ENCODE measurements around the gene WRNIP1. TPM values are rescaled to one million over a fixed set of nuclear protein-coding genes. Genes with fewer than 3 reads are reported as not detected.
A peak's percentile ranks its signal among the peaks of the same experiment; 100 is the strongest.

WRNIP1 gene
- total and polyA plus RNA-seq, 2 of the 8 experiments (the other 6 are each of a cell fraction or from before 2014, with no cell fraction given), result 38.2 to 39.2 TPM

DNA sequence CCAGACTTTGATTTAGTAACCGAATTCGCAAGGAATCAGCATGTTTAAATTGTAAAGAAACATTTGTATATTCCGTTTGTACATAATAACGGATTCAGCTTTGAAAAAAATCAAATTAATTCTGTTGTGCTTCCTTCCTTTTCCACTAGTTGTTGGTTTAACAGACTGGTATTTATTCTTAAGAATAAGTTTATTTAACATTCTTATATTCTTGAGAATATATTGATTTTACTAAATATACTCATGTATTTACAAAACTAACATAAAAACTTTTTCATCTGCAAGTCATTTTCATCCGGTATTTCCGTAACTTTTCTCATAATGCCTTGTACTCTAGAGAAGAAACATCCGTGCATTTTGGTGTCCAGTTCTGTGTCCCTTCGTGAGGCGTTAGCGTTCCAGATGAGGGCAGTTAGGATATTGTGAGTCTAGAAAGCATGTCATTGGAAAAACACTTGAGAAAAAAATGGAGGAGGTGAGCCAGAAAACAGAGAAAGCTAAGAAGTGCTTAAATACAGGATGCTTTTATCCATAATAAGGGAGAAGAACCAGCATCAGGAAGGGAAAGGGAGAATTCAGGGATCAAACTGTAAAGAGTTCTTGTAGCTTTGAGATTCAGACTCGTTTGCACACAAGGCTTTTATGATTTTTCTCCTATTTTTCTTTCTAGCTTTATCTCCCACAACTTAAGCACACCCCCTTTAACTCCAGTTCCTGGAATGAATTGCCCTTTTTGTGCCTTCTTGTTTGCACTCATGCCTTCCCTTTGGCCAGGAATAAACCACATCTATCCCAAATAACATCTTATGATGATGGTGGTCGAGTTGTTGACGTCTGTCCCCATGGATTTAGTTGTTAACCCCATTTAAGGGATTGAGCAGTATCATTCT, 1.8 kb downstream of the WRNIP1 start:
- Histone ChIP-seq H3K4ac (replicated peaks; ENCODE audit: insufficient read length, low read depth, low read length) (no peak overlapping the region), H2BK12ac (ENCODE audit: low read depth, low read length) (no peak overlapping the region), H3K79me2 (ENCODE audit: control insufficient read depth in 1 of 2, insufficient read depth in 2 of 2, low read length in 2 of 2) (peaks cover 16 to 59% of the 10 kb centered on the region in 2 experiments), H4K5ac (ENCODE audit: insufficient read length, low read depth, low read length) (no peak overlapping the region), H4K8ac (ENCODE audit: extremely low read depth, insufficient read depth, low read length) (no peak overlapping the region), H3K23ac (ENCODE audit: insufficient read length) (no peak overlapping the region), H2AFZ (ENCODE audit: low read length) (no peak overlapping the region), H3K27me3 (replicated peaks in 1 of 4; ENCODE audit: control insufficient read depth in 3 of 4, extremely low read depth in 1 of 4, insufficient read depth in 3 of 4, low read length in 3 of 4) (no peaks in the 10 kb centered on the region), H3K27ac (ENCODE audit: low read depth, low read length) (no peak overlapping the region), H3K4me1 (replicated peaks in 1 of 4; ENCODE audit: control insufficient read depth in 3 of 4, insufficient read depth in 4 of 4, low read length in 3 of 4) (peaks cover 0 to 11% (median 8%) of the 10 kb centered on the region in 4 experiments; a peak in 4 of 7 replicates), H3K36me3 (ENCODE audit: control insufficient read depth in 2 of 4, insufficient read depth in 4 of 4, low read length in 3 of 4) (peaks cover 0 to 19% (median 1%) of the 10 kb centered on the region in 4 experiments; a peak in 1 of 8 replicates), H3K14ac (ENCODE audit: insufficient read length) (no peak overlapping the region), H3K4me2 (ENCODE audit: insufficient read depth in 1 of 2, low read depth in 2 of 2, low read length in 2 of 2) (peak overlapping the region; percentile 83 to 88), H2BK15ac (ENCODE audit: low read length) (no peak overlapping the region), H2BK120ac (replicated peaks; ENCODE audit: low read depth, low read length) (no peak overlapping the region), H3K23me2 (ENCODE audit: low read depth, low read length) (peaks cover 11% of the 10 kb centered on the region), H3K4me3 (ENCODE audit: extremely low read depth in 1 of 4, insufficient read depth in 2 of 4, low read depth in 3 of 4, low read length in 4 of 4) (peak overlapping the region; percentile 81 to 94 (median 84)), H3K18ac (ENCODE audit: extremely low read depth, low read length) (no peak overlapping the region), H4K20me1 (replicated peaks in 1 of 2; ENCODE audit: control insufficient read depth in 1 of 2, insufficient read depth in 2 of 2, low read length in 2 of 2) (peaks cover 14 to 22% of the 10 kb centered on the region in 2 experiments), H4K91ac (replicated peaks; ENCODE audit: insufficient read length, low read length) (no peak overlapping the region), H3K56ac (replicated peaks; ENCODE audit: insufficient read length, low read depth, low read length) (no peak overlapping the region), H3K9ac (replicated peaks in 1 of 4; ENCODE audit: extremely low read depth in 1 of 4, low read depth in 3 of 4, low read length in 3 of 4) (peak overlapping the region in 3 of 4 experiments; percentile 56 to 80 (median 74); a peak in 3 of 7 replicates), H2BK20ac (ENCODE audit: low read length) (no peak overlapping the region), H2AK5ac (ENCODE audit: low read depth, low read length) (no peak overlapping the region; the same call in 1 of the 2 replicates), H3K9me3 (ENCODE audit: insufficient read depth in 2 of 2, low read depth in 1 of 2, low read length in 1 of 2) (no peaks in the 10 kb centered on the region), H2BK5ac (ENCODE audit: low read depth, low read length) (peak overlapping the region; percentile 38; the same call in 1 of the 2 replicates), H3K79me1 (ENCODE audit: low read depth, low read length) (peaks cover 22% of the 10 kb centered on the region)
- ChIA-PET POLR2A (ENCODE audit: partially characterized antibody) (interaction anchor here (1.0 to 5.6 kb wide), 6 partner anchors 10 to 463 kb away, joined by 3 to 21 read pairs (median 4); no protein-coding TSS in a partner anchor), CTCF (ENCODE audit: partially characterized antibody) (interaction anchor here (0.7 to 7.4 kb wide), 10 partner anchors 9 to 208 kb away, joined by 3 to 66 read pairs (median 4); partner anchors contain the start of gene SERPINB1)
- no peak for FAIRE-seq
- 45% methylated on average over 13 of the region's 13 CpGs; no CpG with 5 or more reads in 1 of the 2 experiments for WGBS, 2 experiments (ENCODE audit: extremely low coverage in 1 of 2, insufficient coverage in 1 of 2, insufficient read length in 1 of 2, insufficient replicate concordance in 2 of 2, low coverage in 1 of 2, low lambda C conversion rate in 2 of 2, missing lambda C conversion rate in 1 of 2)
- no peak for DNase-seq (ENCODE audit: low read depth in 1 of 2, low spot score in 2 of 2)
- TF ChIP-seq TEAD4 (IDR thresholded peaks at IDR 0.05; ENCODE audit: low read depth, low read length) (no peak), SIN3A (conservative IDR thresholded peaks at IDR 0.05 in 1 of 2, IDR thresholded peaks at IDR 0.05 in 1 of 2; ENCODE audit: low read depth in 1 of 2, low read length in 2 of 2) (no peak), RNF2 (IDR thresholded peaks at IDR 0.05; ENCODE audit: borderline replicate concordance, low read depth, low read length, missing control alignments, poor library complexity, severe bottlenecking) (no peak), EZH2 (IDR thresholded peaks at IDR 0.05; ENCODE audit: low read depth, low read length, severe bottlenecking) (no peak), RAD21 (IDR thresholded peaks at IDR 0.05 in 1 of 2, conservative IDR thresholded peaks at IDR 0.05 in 1 of 2; ENCODE audit: low read depth in 2 of 2, low read length in 2 of 2) (no peak), TCF12 (IDR thresholded peaks at IDR 0.05; ENCODE audit: low read depth, low read length) (no peak), RXRA (IDR thresholded peaks at IDR 0.05; ENCODE audit: insufficient read depth, low read depth, low read length) (no peak), SP4 (IDR thresholded peaks at IDR 0.05; ENCODE audit: low read length) (no peak)
- TF ChIP-seq, protein P1, sequence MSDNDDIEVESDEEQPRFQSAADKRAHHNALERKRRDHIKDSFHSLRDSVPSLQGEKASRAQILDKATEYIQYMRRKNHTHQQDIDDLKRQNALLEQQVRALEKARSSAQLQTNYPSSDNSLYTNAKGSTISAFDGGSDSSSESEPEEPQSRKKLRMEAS (IDR thresholded peaks at IDR 0.05), result no peak

Data from H1 (cell line).